ENCODE results near the gene MEIKIN. TPM values are rescaled to one million over a fixed set of nuclear protein-coding genes. Genes with fewer than 3 reads are reported as not detected.

The MEIKIN gene
- total RNA-seq, 1 experiment from 2014 or later, result not detected

GRCh38 chr5:131974956-131975726, 29.7 kb upstream of the MEIKIN start:
- in situ Hi-C loops (cut with HindIII; ENCODE audit: low sequenced_read_pairs), result no loop called here
- DNase-seq (ENCODE audit: low spot score), result no peak

DNA sequence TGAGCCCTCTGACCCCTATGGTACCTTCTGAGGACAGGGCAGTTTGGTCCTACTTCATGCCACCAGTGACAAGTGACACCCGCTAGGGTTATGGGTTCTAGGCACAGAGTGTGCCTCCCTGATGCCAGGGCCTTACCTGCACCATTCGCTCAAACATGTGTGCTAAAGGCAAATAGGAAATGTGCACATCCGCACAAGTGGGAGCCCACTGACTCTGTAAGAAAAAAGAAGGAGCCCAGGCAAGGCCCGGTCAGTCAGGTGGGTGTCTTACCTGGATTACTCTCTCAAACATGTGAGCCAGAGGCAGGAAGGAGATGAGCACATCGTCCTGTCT, 29.1 kb upstream of the MEIKIN start:
- DNase-seq (ENCODE audit: low spot score), result no peak

DNA sequence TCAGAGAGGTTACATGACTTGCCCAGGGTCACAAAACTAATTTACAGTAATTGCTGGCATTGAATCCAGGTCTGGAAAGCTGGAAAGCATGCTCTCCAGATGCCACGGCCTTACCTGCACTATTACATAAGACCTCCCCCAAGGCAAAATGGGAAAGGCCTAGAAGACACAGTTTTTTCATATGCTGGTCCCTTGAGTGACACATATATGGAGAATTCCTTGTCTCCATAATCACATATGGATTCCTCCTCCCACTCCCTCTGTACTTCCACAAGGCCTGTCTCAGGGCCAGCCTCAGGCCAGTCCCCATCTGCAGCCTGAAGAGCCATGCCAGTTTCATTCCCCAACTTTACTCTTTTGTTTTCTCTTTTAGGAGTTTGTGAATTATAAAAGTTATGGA, 28.6 kb upstream of the MEIKIN start:
- in situ Hi-C loops (cut with HindIII; ENCODE audit: low sequenced_read_pairs), result no loop called here
- no peak for DNase-seq (ENCODE audit: low spot score)

More for the DNA sequence above, 29.1 kb upstream of the MEIKIN start:
- in situ Hi-C loops (cut with HindIII; ENCODE audit: low sequenced_read_pairs), result no loop called here

DNA sequence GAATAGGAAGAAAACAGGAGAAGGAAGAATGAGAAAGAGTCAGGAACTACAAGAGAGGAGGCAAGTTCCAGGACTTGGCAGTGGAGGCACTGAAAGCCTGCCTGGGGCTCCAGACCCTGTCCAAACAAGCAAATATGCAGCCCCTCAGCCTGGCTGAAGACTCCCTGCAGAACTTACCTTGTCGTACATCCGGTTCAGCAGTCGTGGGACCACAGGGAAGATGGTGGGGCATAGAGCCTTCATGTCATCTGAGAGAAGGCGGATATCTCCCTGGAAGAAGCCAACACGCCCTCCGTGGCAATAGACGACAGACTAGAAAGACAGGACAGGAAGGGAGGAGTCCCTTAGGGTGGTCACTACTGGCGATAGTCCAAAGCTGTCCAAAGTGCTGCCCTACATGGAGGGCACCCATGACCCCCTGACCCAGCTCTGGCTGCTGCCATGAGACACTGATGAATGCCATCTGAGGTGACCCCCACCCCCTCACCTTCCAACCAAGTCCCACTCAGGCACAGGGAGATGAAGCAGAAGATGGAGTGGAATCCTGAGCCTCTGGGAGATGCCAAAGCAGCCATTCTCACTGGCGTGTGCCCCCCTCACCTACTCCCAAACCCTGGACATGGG, 27.7 kb upstream of the MEIKIN start:
- in situ Hi-C loops (cut with HindIII; ENCODE audit: low sequenced_read_pairs), result no loop called here
- no peak for DNase-seq (ENCODE audit: low spot score)

- in situ Hi-C loops (cut with HindIII; ENCODE audit: low sequenced_read_pairs), result no loop called here
- no peak for DNase-seq (ENCODE audit: low spot score)
Measured at GRCh38 chr5:131968396-131968954, 23.0 kb upstream of the MEIKIN start.

GRCh38 chr5:131966551-131966950, 21.1 kb upstream of the MEIKIN start:
- in situ Hi-C loops (cut with HindIII; ENCODE audit: low sequenced_read_pairs), result no loop called here
- DNase-seq (ENCODE audit: low spot score), result no peak

DNA sequence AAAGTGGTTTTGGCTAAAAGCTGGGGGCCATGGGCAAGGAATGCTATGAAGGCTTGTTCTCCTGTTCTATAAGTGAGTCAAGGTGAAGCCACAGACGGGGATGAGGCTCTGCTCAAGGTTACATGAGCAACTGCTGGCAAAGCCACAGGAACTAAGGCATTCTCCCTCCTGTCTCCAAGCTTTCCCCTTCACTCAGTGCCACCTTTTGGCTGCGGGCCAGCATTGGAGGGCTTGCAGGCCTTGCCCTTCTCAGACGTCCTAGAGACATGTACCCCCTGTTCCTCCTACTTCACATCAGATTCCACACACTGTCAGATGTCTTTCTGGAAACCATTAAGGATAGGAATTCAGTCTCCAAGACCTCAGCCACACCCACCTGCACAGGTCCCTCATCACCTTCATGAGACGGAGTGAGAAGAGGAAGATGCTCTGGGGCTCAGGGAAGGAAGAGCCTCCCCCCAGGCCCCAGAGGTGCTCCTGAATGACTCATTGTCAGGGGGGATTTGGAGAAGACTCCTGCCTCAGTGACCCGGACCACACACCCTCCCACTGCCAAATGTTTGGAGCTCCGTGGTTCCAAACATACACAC, 20.5 kb upstream of the MEIKIN start:
- no peak for DNase-seq (ENCODE audit: low spot score)
- in situ Hi-C loops (cut with HindIII; ENCODE audit: low sequenced_read_pairs), result no loop called here

DNA sequence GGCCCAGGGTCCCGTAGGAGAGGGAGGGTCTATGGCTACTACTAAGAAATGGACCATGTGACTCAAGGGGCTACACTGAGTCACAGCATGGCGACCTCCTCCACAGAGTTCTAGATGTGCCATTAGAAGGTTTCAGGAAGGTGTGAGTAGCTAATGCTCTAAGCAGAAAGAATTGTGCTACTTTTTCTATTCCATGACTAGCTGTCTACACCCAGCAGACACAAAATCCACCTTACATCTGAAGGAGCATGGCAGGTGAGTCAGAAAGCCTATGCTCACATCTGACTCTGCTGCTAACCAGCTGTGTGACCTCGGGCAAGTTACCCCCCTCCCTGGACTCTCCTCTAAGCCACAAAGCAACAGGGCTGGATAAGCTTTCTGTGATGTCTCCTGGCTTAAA, 14.4 kb upstream of the MEIKIN start:
- in situ Hi-C loops (cut with HindIII; ENCODE audit: low sequenced_read_pairs), result no loop called here
- DNase-seq (ENCODE audit: low spot score), result no peak

- DNase-seq (ENCODE audit: low spot score), result no peak
- in situ Hi-C loops (cut with HindIII; ENCODE audit: low sequenced_read_pairs), result no loop called here
Measured at GRCh38 chr5:131959136-131959535, 13.7 kb upstream of the MEIKIN start.

DNA sequence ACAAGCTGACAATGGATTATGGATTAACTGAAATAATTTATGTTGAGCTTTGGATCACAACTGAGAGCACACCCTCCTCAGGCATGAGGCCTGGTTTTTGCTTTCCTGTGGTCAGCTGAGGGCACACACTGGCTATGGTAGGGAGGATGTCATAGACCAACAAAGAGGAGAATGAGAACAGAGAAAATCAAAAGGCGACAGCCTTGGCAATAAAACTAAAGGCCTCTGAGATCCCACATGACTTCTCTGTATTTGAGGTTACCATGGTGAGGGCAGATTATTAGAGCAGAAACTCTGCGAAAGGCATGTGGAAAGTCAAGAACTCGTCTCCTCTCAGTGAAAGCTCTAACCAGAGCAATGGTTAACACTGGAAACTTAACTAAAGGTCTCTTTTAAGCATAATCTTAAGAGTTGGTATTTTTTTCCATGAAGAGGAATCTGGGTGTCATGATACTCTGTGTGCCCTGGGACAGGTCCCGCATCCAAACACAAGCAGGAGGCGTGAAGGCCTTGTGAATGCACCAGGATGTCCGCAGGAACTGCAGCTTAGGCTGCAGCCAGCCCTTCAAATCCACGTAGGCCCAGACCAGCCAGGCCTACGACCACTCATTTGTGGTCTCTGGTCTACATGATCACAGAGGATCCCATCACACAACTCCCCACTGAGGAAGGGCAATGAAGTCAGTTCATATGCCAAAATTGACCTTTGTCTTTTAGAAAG, 12.4 kb upstream of the MEIKIN start:
- DNase-seq (ENCODE audit: low spot score), result peak; percentile 42
- in situ Hi-C loops (cut with HindIII; ENCODE audit: low sequenced_read_pairs), result no loop called here

DNA sequence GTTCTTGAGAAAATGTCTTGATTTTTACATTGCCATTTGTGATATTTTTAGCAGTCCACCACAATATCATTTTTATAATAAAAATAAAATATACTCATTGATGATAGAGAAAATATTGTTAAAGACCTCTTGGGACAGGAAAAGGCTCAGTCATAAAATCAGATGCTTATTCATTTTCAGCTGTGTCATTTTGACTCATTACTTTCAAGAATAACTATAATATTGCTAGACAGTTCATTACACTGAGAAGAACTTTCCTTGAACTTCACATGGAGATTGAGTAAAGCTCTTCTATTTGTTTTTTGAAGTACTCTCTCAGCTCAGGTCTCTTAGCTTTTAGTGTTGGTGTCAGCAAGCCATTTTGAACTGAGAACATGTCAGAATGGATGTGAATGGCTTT, 8.5 kb upstream of the MEIKIN start:
- DNase-seq (ENCODE audit: low spot score), result no peak

GRCh38 chr5:131952301-131952857, 6.9 kb upstream of the MEIKIN start:
- in situ Hi-C loops (cut with HindIII; ENCODE audit: low sequenced_read_pairs), result no loop called here

More for the DNA sequence above, 8.5 kb upstream of the MEIKIN start:
- in situ Hi-C loops (cut with HindIII; ENCODE audit: low sequenced_read_pairs), result no loop called here

DNA sequence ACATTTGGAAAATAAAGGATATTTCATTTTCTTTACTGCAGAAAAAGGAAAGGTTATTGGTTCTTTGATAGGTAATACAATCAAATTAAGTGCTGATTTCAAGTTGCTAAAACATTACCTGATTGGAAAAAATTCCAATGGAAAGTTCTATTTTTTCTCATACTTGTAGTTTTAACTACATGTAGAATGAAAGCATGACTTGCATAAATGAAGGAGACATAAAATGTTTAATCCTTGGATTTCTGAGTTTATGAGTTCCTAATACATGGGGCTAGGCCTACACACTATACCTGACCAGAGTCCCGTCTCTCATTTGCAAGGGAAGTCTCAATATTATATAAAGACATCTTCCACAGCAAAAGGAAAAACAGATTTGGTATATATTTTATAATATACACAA, 5.2 kb upstream of the MEIKIN start:
- in situ Hi-C loops (cut with HindIII; ENCODE audit: low sequenced_read_pairs), result no loop called here
- DNase-seq (ENCODE audit: low spot score), result no peak

More at GRCh38 chr5:131952301-131952857, 6.9 kb upstream of the MEIKIN start:
- DNase-seq (ENCODE audit: low spot score), result no peak

DNA sequence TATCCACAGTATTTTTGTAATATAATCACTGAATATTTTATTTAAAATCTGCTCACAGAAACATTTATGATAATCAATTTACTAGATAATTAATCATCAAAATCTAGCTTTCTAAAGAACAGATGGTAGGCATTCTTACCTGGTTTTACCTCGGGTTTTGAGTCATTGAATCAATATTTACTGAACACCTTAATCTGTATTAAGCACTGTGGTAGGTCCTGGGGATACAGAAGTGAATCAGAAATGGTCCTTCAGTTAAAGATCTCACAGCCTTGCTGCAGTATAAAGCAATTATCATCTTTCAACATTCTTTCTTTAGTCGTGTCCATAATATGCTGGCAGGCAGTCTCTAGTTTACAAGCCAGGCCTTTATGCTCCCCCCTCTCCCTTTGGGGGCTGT, 2.0 kb upstream of the MEIKIN start:
- in situ Hi-C loops (cut with HindIII; ENCODE audit: low sequenced_read_pairs), result no loop called here

DNA sequence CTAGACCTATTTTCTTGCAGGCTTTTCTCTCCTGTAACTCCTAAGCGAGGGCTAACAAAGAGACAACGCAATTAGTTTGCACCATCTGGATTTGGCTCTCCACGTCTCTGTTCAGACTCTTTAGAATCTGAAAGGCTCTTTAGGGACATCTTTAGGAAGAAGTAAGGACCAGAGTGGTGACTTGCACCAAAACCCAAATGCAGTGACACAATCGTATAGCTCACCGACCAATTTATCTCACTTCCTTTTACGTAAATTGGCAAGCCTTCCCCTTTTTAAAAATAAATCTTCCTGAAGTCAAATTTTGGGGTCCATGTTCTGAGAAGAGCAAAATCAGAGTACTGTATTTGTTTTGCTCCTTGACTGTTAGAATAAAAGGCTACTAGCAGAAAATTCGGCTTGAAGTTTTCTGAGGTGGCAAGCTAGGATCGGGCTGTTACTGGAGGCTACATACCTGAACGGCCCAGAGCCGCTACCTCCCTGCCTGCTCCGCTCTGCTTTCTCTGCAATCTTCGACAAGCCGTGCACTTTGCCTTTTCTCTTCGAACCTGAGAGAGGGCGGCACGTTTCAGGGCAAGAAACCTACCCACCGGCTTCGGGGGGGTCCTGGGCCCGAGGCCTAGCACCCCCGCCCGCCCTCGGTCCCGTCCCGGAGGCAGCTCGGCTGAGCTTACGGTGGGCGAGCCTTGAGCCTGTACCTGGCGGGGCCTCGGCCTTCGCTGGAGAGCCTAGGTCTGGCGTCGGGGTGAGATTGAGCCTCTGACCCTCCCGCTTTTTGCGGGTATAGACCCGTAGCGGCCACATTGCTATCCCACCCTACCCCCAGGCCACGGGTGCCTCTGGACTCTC, 537 bp downstream of the MEIKIN start:
- in situ Hi-C loops (cut with HindIII; ENCODE audit: low sequenced_read_pairs), result no loop called here
- no peak for DNase-seq (ENCODE audit: low spot score)

More for the DNA sequence above, 2.0 kb upstream of the MEIKIN start:
- DNase-seq (ENCODE audit: low spot score), result no peak

GRCh38 chr5:131943916-131944315, 1.5 kb downstream of the MEIKIN start:
- DNase-seq (ENCODE audit: low spot score), result no peak
- in situ Hi-C loops (cut with HindIII; ENCODE audit: low sequenced_read_pairs), result no loop called here

DNA sequence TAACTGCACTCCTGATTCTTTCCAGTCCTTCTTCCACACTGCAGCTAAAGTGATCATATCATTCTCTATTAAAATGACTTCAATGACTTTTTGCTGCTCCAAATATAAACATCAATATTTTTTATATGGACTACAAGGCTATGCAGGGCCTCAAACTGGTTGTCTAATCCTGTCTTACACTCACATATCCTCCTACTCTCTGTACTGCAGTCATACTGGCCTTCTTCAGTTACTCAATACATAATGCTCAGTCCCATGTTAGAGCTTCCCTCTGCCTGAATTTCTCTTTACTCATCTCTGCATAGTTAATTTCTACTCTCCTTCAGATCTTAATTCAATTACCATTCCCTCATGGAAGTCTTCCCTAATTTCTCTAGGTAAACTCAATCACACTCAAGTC, 3.4 kb downstream of the MEIKIN start:
- in situ Hi-C loops (cut with HindIII; ENCODE audit: low sequenced_read_pairs), result no loop called here
- no peak for DNase-seq (ENCODE audit: low spot score)

- in situ Hi-C loops (cut with HindIII; ENCODE audit: low sequenced_read_pairs), result no loop called here
- no peak for DNase-seq (ENCODE audit: low spot score)
Measured at GRCh38 chr5:131939690-131940345, 5.6 kb downstream of the MEIKIN start.

Measured in G401 (cell line).